ENCODE data around the gene RASSF3.
"Not testable (repeated sequence)": the region's sequence is repeated elsewhere in the genome, so short reads cannot be mapped to it uniquely, and the experiment has no call there.

Gene RASSF3

DNA sequence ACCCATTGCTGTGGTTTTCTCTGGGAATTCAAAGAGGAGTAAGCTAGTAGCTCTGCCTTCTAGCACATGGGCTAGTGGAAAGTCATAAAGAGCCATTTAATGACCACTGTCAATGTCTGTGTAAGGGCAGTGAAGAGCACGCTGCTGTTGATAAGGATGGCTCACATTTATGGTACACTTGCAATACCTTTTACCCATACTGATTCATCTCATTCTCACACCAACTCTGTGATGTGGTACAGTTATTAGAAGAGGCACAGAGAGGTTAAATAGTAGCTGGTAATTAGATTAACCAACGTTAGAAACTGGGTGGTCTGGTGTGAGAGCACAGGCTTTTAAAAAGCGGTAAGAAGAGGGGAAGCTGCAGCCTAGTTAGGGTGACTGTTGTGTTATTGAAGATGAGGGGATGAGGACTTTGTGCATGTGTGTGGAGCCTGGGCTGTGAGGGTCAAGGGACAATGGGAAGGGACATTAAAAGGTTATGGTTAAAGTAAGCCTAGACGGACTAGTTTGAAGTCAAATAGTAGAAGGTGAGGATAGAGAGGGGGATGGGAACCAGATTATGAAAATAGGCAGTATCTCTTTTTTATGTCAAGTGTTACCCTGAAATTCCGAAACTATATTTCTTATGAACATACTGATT is 25.2 kb downstream of the RASSF3 start:
- DNase-seq = no peak

DNA sequence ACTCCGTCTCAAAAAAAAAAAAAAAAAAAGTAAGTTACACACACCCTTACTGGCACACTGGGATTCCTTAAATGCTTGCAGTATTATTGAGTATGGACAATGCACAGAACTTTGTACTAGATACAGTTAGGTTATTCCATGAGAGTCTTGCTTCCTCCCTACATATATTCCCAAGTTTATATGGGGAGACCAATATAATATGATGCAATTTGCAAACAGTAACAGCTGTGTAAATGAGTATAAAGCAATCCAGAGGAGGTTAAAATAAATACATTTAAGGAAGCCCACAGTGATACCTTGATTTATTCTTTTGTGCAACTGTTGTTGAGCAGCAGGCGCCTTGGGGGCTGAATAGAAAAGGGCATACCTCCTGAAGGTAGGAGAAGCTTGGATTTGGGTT is 26.6 kb downstream of the RASSF3 start:
- DNase-seq = no peak

DNA sequence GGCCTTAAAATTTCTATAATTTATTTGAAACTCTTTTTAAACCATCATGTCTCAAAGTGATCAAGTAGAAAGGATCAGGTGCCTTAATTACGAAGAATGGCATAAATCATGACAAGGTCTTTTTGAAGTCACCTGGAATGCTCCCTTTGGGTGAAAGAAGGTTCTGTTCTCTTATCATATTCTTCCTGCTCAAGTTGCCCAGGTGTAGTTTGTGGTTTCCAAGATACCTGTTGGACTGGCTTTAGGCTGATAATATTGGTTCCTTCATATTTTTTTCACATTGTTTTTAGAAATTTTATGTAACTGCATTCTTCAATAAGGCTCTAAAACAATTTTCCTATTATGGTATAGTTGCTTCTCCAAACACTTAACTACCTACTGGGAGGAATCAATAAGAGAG is 29.2 kb downstream of the RASSF3 start:
- DNase-seq = no peak

DNA sequence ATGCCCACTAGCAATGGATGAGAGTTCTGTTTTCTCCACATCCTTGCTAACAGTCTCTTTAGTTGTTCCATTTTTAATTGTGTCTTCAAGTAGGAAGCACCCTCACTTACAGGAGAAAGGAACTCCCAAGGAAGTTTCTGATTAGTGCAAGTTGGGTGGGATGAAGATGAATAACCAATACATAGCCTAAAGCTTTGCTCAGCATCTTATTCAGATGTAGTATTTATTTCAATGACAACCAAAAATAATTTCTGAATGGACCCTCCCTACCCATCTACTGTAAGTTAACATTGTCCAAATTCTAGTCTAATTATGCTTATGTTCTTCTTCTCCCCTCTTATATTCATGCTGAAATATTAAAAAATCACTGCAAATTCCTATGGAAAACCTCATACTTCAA is 36.0 kb downstream of the RASSF3 start:
- DNase-seq = no peak

DNA sequence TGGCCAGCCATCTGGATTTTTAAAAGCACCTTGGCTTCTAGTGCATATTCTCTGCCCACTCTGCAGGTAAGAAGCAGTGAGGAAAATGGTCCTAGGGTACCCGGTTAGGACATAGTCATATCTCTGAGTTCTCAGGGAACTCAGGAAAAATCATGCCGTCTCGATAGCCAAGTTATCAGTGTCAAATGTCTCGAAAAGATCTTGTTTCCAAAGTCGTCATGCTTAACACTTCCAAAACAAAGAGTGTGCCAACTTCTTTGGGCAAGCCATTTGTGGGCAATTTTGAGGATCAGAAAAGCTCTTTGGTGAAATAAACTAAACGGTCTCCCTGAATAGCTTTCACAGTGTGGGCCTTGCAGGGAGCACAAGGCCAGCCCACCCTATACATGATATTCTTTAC is 39.2 kb downstream of the RASSF3 start:
- DNase-seq = no peak

DNA sequence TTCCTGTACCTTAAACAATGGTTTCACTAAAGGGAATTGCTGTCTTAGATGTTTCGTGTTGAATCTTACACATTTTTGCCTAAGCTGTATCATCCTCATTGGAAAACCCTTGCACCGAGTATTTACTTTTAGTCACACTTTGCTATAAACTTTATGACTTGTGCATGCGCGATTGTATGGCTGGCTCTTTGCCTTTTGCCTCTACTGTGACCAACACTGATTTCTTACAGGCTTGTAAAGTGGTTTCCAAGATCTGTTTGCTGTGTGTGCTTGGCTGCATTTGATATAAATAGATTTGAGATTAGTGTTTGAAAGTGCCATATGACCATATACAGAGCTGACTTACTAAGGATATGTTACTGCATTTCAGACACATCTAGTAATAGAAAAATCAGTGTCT is 40.5 kb downstream of the RASSF3 start:
- DNase-seq = no peak

DNA sequence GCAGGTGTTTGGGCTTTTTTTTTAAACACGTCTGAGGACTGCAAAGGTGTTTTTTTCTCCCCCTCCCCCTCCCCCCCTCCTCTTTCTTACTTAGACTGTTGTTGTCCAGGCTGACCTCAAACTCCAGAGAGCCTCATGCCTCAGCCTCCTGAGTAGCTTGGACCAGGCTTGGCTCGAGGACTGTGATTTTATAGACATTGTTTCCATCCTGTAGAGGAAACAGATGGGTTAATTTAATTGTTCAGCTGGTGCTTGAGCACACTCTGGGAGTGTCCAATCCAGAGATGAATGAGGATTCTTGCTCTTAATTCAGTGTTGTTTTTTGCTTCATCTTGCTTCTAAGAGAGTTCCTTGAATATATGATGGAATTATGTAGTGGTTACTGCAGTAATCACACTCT is 42.1 kb downstream of the RASSF3 start:
- DNase-seq = no peak

DNA sequence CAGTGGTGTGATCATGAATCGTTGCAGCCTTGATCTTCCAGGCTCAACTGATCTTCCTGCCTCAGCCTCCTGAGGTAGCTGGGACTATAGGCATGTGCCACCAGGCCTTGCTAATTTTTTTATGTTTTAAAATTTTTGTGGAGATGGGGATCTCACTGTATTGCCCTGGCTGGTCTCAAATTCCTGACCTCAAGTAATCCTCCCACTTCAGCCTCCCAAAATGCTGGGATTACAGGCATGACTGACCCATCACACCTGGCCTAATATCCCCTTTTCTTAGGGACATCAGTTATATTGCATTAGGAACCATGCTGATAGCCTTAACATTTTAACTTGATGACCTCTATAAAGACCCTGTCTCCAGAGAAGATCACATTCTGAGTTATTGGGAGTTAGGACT is 42.8 kb downstream of the RASSF3 start:
- DNase-seq = no peak

DNA sequence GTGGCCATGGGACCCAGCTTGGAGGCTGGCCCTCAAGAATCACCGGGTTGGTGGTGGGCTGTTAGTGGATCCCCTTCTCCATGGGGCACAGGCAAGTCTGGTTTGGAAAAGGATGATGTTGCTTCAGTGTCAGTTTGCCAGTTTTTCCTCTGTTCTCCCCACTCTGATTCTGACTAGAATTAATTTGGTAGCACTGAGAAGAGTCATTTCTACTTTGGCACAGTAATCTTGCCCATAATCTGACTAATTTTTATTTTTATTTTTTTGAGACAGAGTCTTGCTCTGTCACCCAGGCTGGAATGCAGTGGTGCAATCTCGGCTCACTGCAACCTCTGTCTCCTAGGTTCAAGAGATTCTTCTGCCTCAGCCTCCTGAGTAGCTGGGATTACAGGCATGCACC is 43.6 kb downstream of the RASSF3 start:
- not testable (repeated sequence) for DNase-seq

DNA sequence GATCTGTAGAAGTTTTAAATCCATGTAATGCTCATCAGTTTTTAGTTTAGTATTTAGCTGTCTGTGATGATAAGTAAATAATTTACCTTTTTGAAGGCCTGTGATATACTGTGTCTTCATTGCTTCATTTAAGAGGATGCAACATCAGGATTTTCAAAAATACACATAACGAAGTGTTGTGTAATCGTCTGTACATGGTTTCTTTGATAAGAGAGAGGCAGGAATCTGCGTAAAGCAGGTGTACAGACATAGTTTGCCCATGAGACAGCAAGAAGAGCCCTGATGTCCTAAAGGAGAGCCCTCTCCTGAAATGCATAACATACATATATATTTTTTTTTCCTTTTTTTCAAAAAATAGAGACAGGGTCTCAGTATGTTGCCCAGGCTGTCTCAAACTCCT is 44.8 kb downstream of the RASSF3 start:
- no peak for DNase-seq

DNA sequence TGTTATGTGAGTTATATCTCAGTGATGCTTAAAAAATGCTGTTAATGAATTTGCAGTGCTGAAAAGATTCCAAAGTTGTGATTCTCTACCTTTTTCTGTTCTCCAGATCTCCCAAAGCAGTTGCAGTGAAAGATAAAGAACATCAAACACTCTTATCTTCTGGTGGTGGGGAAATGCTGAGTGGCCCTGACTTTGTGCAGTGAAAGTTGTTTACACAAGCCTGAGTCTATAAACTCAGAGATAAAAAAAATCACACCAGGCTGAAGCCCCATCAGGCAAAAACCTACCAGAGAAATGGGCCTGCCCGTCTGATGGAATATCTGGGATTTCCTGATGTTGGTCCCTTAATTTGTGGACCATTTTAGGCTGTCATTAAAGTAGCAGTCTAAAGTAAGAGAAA is 46.1 kb downstream of the RASSF3 start:
- DNase-seq = no peak

DNA sequence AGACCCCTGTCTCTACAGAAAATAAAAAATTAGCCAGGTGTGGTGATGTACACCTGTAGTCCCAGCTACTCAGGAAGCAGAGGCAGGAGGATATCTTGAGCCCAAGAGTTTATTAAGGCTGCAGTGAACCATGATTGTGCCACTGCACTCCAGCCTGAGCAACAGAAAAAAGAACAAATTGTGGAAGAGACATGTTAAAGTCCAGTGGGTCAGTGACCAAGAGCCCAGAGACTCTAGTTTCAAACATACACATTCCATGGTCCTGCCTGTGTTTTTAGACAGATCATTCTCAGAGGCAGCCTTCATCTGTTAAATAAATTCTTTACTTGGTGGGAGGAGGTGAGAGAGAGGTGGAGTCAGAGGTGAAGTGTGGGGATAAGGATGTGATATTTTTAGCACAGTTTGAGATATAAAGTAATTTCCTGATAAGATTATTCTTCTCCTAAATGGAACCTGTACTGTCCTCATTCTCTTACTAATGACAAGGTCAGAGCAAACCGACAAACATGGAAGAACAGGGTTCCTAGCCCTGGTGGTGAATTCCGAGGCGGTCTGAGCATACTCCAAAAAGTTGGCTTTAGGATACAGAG is 48.7 kb downstream of the RASSF3 start:
- no peak for DNase-seq

DNA sequence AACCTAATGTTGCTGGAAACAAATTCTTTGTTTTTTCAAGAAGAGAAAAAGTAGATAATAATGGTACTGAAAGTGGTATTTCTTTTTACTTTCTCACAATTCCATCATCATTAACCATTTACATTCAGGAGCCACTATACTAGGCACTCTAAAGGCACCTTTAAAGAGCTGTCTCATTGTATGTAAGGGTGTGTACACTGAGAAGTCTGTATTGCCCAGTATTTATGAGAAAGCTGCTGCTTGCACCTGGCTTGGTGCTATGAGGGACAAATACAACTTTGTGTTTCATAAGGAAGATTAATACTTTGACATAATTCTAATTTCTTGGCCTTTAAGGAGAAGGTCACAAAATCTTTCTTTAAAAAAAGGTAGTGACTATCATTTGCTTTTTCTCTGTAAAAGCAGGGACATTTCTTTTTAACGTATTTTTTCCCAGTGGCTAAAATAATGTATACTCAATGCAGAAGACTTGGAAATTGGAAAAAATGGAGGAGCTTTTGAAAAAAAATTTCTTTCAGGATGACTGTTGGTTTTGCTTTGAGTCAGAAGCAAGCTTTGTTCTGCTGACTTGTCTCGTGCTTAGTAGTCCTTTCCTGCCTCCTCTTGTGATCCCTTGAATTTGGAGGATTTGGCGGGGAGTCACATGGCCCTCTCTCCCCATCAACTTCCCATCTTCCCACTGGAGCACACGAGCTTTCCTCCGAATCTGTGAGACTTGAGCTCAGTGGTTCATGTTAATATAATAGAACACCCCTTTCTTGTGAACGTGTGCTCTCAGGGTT is 50.1 kb downstream of the RASSF3 start:
- peak; percentile 77 for DNase-seq

DNA sequence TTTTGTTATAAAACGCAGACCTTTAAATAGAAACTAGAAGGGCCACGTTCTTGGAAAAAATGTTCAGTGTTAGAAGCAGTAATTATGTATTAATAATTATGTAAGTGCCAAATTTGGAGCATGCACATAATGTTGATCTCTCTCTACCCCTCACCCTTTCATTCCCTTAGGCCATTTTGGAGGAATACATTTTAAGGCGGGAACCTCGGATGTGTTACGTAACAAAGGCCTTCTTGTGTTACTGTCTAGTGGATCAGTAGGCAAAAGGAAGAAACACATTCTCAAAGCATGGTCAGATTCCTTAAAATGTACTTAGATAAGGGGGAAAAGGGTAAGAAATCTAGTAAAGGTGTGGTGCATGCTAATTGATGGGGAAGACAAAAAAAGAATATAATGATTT is 52.7 kb downstream of the RASSF3 start:
- DNase-seq = no peak

DNA sequence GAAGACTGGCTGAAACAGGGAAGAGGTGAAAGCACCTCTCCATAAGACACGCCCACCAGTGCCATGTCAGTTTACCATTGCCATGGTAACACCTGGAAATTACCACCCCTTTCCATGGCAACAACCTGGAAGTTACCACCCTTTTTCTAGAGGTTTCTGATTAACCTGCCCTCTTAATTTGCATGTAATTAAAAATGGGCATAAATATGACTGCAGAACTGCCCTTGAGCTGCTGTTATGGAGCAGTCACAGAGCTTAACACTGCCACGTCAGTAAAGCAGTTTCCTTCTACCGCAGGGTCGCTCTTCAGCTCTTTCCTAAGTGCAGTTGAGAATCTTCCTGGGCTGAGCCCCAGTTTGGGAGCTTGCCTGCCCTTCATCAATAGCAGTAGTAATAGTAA is 55.2 kb downstream of the RASSF3 start:
- DNase-seq = peak; percentile 61

DNA sequence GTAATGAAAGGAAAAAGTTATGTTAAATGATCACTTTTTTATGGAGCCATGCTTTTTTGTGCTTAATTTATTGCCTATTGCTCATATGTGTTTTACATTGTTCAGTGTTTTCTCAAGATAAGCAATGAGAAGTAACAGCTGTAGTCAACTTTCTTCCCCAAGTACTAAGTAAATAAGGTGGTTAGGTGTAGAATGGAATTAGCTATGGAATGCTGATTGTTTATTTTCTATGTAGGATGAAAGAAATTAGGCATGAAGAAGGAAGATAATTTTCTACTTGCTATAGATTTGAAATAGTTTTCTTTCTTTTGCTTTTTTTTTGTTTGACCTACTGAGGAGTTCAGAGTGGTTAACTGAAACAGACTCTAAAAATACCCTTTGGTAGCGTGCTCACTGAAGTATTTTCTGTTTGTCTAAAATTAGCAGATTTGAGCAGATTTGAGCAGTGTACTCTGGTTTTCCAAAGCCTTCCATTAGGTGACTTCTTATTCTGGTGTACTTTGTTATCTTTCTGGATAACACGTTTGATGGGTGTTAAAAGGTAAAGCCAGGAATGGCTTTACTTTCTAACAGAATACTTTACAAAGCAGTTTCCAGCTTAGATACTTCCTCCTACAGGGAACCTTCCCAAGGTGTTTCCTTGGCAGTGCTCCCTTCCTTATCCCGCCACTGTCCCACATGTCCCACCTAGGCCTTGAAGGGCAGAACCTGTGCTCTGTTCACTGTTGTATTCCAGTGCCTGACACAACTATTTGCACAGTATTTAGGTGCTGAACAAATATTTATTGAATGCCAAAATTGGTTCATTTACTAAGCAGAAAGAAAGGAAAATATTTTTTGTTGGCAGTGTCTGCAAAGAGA is 56.0 kb downstream of the RASSF3 start:
- DNase-seq = no peak

DNA sequence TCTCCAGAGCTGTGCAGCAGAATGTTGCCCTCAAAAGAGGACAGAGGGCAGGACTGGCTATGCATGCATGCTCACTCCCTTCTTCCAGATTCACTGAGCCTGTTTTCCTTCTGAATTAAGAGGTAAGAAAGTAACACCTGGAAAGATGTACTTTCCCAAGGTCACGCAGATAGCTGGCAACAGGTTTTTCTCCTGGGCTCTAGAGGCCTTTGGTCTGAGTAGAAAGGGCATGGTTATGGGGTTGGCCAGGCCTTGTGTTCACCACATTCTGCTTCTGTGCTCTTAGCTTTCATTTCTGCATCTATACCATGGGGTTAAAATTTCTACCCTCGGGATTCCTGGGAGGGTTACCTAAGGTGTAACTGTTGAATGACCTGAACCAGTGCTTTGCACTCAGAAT is 57.5 kb downstream of the RASSF3 start:
- DNase-seq = no peak

DNA sequence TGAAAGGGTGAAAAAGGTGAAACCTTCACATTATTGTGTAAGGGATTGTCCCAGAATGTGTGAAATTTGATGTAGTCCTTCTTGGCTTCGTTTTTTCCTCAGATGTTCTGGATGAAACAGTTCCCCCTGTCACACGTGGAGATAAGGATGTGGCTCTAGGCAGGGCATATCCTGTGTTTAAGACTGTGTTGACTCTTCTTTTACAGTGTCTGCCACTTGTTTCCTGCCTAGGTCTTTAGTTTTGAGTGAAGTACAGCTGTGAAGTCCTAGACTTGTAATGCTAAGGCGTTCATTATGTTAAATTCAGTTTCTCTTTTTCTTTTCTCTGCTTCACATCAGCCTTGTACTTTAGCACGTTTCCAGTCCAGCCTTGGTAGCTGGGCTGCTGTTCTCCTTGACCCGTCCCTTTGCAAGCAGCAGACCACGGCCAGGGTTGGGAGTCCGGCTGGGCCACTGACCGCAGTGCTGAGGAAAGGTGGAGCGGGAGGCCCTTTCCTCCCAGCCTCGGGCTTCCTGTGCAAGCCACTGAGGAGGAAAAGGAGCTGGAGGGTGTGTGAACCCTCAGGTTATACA is 59.1 kb downstream of the RASSF3 start:
- DNase-seq = peak; percentile 87

DNA sequence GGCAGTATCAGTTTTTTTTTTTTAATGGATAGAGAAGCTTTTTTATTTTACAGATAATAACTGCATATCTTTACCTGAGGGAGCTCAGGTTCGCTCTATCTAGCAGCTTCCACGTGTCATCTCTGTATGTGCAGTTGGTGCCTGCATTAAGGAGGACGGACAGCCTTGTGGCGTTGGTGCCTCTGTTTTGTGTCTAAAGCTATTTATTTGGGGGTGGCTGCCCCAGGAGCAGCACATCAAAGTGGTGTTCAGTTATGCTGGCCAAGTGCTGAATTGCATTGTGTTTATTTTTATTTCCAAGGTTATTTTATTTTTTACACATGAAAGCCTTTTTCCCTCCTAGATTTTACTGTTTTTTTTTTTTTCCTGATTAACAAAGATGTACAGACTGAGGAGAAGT is 59.7 kb downstream of the RASSF3 start:
- DNase-seq = no peak

DNA sequence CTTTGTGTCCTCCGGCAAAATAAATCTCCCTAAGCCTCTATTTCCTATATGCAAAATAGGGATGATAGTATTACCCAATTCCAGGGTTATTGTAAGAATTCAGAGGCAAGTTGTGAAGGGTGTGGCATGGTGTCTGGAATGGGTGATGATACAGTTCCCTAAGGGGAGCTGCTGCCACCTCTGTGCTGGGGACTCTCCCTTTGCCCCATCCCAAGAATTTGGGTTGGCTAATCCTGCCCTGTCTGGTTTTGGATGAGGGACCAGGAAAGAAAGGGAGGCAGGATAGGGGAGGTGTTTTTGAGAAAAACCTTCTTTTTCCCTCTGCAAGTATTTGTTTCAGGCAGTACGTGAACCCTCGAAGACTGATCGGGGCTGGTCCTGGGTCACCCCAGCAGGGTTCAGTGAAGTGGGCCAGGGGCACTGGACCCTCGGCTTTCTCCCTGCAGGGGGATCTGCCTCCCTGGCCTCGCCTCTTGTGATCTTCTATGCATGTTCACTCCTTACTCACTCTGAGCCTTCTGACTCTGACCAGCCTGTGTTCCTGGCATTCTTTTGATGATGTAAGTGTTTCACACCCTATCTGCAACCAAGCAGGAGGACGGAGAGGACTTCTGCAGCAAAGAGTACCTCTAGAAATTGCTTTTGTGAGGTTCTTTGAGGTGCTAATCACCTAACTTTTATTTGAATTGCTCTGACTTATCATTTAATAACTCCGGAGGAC is 60.8 kb downstream of the RASSF3 start:
- peak; percentile 76 for DNase-seq

DNA sequence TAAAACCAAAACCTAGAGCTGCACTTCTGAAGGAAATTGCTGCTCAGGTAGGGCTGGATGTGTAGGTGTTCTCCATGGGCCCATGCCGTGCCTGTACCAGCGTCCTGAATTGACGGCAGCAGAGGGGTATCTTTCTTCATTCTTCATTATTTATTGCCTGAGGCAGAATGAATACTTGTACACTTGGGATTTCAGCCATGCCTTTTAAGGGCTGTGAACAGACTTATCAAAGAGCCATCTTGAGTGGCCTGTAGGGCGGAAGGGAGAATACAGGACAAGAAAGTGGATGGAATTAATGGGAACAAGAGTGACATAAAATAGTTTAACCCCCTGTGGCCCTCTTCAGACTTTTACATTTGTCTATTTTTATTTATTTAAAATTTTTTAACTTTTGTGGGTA is 61.4 kb downstream of the RASSF3 start:
- DNase-seq = no peak

DNA sequence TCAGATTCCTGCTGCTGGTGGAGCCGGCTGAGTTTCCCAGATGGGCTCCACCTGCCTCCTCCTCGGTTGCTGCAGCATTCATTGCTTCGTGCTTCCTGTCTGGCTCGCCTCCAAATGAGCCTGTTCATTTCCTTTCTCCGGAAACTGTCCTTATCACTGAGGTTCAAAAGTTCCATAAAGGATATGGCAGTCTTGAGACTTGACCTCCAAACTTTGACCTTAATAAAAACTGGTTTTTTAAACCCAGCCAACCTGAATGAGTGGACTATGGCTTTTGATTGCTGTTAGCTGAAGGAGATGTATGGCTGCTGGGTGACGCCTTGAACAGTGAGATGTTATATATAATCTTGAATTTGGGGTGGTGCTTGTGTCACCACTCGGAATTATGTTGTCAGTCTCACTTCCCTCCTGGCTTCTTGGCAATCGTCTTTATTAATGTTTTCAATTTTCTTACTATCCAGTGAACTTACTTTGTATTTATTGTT is 62.7 kb downstream of the RASSF3 start:
- no peak for DNase-seq

Measured in activated CD4-positive, alpha-beta T cell treated with anti-CD3 and anti-CD28 coated beads, Interleukin-10, Interleukin-2, amounts not matched to agents 100 ng/mL and 50 ng/mL, durations not matched to agents 16 hours and 8 hours (primary cell).